Measurements from ENCODE around the gene CYBA. TPM values are rescaled to one million over a fixed set of nuclear protein-coding genes. Genes with fewer than 3 reads are reported as not detected.

The CYBA gene
- total and polyA plus RNA-seq, 2 of the 13 experiments (the other 11 are each of a cell fraction or from before 2014, with no cell fraction given): 196 to 250 TPM

DNA sequence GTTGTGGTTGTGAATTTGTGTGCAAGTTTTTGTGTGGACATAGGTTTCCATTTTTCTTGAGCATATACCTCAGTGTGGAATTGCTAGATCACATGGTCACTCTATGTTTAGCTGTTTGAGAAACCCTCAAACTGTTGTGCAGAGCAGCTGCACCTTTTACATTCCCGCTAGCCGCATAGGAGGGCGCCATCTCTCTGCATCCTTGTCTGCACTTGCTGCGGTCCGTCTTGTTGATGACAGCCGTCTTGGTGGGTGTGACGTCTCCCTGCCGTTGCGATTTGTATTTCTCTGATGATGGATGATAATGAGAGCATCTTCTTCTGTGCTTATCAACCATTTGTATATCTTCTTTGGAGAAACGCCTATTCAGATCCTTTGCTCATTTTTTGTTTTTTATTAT is 37.6 kb downstream of the CYBA start:
- intact Hi-C loops (cut with micrococcal nuclease; ENCODE audit: unreplicated experiment): no loop called here
- no peak overlapping the region for H3K27ac ChIP-seq (ENCODE audit: extremely low read length, insufficient read depth, low read length)
- CTCF ChIA-PET (ENCODE audit: low intra/inter-chr PET ratio, low total read pairs): no interaction called here
- in situ Hi-C loops (cut with HindIII; ENCODE audit: extremely low pct_ligation_motif_present, low pct_unique_long_range_greater_than_20kb): no loop called here
- H2AFZ ChIP-seq (ENCODE audit: low read length): no peak overlapping the region
- WGBS (ENCODE audit: low lambda C conversion rate): 96% methylated on average over 10 of the region's 10 CpGs
- ATAC-seq (no peak), DNase-seq (ENCODE audit: low spot score) (no peak), FAIRE-seq (peak; percentile 18)
- no TSS peak for BruUV-seq (replicated peaks)
- no peaks in the 10 kb centered on the region for H3K9me3 ChIP-seq (ENCODE audit: low read length)
- H3K27me3 ChIP-seq (ENCODE audit: control insufficient read depth in 1 of 2, insufficient read depth in 2 of 2, low read length in 2 of 2): no peaks in the 10 kb centered on the region
- H3K9ac ChIP-seq (ENCODE audit: insufficient read depth, low read depth, low read length): no peak overlapping the region
- peaks cover 24 to 60% of the 10 kb centered on the region in 2 experiments for H3K36me3 ChIP-seq (replicated peaks in 1 of 2; ENCODE audit: control insufficient read depth in 1 of 2, insufficient read depth in 2 of 2, low read length in 2 of 2)
- peaks cover 6% of the 10 kb centered on the region; the same call in 1 of the 2 replicates for H4K20me1 ChIP-seq (ENCODE audit: insufficient read depth, low read length)
- POLR2A ChIA-PET: no interaction called here
- H3K4me1 ChIP-seq (ENCODE audit: insufficient read depth, low read length): peaks cover 14% of the 10 kb centered on the region
- H3K79me2 ChIP-seq (ENCODE audit: insufficient read depth, low read length): peaks cover 3% of the 10 kb centered on the region
- no peak overlapping the region for H3K4me2 ChIP-seq (ENCODE audit: low read depth, low read length)
- H3K4me3 ChIP-seq (replicated peaks in 1 of 3; ENCODE audit: insufficient read depth in 1 of 3, low read depth in 2 of 3, low read length in 3 of 3): no peak overlapping the region
- no peak for TF ChIP-seq ZNF24 (IDR thresholded peaks at IDR 0.05)
- TF ChIP-seq, protein P1, sequence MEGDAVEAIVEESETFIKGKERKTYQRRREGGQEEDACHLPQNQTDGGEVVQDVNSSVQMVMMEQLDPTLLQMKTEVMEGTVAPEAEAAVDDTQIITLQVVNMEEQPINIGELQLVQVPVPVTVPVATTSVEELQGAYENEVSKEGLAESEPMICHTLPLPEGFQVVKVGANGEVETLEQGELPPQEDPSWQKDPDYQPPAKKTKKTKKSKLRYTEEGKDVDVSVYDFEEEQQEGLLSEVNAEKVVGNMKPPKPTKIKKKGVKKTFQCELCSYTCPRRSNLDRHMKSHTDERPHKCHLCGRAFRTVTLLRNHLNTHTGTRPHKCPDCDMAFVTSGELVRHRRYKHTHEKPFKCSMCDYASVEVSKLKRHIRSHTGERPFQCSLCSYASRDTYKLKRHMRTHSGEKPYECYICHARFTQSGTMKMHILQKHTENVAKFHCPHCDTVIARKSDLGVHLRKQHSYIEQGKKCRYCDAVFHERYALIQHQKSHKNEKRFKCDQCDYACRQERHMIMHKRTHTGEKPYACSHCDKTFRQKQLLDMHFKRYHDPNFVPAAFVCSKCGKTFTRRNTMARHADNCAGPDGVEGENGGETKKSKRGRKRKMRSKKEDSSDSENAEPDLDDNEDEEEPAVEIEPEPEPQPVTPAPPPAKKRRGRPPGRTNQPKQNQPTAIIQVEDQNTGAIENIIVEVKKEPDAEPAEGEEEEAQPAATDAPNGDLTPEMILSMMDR (CRISPR knock-in tag; IDR thresholded peaks at IDR 0.05): 0 out of 2 replicates have a peak, but pooled peaks have one; percentile 4
- no peak for TF ChIP-seq GABPB1 (CRISPR knock-in tag; IDR thresholded peaks at IDR 0.05)
- TF ChIP-seq, protein P2, sequence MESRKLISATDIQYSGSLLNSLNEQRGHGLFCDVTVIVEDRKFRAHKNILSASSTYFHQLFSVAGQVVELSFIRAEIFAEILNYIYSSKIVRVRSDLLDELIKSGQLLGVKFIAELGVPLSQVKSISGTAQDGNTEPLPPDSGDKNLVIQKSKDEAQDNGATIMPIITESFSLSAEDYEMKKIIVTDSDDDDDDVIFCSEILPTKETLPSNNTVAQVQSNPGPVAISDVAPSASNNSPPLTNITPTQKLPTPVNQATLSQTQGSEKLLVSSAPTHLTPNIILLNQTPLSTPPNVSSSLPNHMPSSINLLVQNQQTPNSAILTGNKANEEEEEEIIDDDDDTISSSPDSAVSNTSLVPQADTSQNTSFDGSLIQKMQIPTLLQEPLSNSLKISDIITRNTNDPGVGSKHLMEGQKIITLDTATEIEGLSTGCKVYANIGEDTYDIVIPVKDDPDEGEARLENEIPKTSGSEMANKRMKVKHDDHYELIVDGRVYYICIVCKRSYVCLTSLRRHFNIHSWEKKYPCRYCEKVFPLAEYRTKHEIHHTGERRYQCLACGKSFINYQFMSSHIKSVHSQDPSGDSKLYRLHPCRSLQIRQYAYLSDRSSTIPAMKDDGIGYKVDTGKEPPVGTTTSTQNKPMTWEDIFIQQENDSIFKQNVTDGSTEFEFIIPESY (CRISPR knock-in tag; IDR thresholded peaks at IDR 0.05): peak; percentile 85
- TF ChIP-seq, protein P3, sequence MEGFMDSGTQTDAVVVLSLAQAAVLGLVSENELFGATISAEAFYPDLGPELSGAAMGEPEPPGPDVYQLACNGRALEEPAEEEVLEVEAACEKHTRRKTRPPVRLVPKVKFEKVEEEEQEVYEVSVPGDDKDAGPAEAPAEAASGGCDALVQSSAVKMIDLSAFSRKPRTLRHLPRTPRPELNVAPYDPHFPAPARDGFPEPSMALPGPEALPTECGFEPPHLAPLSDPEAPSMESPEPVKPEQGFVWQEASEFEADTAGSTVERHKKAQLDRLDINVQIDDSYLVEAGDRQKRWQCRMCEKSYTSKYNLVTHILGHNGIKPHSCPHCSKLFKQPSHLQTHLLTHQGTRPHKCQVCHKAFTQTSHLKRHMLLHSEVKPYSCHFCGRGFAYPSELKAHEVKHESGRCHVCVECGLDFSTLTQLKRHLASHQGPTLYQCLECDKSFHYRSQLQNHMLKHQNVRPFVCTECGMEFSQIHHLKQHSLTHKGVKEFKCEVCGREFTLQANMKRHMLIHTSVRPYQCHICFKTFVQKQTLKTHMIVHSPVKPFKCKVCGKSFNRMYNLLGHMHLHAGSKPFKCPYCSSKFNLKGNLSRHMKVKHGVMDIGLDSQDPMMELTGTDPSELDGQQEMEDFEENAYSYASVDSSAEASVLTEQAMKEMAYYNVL (CRISPR knock-in tag; IDR thresholded peaks at IDR 0.05; ENCODE audit: borderline replicate concordance): no peak
- TF ChIP-seq MTF1 (CRISPR knock-in tag; IDR thresholded peaks at IDR 0.05): no peak
